ENCODE results near the gene EPHA5.
"Not testable (repeated sequence)": the region's sequence is repeated elsewhere in the genome, so short reads cannot be mapped to it uniquely, and the experiment has no call there.

EPHA5 gene

DNA sequence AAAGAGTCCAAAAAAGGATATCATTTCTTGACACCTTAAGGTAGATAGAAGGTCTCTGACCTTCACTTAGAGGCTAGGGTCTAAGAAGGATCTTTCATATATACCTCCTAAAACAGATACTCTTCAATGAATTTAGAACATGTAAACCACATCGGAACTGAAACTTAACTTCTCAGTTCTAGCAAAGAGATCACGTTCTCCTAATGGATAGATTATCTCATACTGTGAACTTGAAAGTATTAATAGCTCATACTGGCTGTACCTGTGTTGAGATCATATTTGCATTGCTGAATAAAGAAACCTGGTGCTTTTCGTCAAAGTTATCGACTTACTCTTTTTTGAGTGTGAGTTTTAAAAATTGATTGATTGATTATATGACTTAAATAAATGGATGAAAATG lies 353.8 kb downstream of the EPHA5 start:
- H3K4me3 ChIP-seq (ENCODE audit: control insufficient read depth, low read depth, low read length) = no peak overlapping the region
- DNase-seq (ENCODE audit: low read depth) = no peak
- TF ChIP-seq, protein P1, sequence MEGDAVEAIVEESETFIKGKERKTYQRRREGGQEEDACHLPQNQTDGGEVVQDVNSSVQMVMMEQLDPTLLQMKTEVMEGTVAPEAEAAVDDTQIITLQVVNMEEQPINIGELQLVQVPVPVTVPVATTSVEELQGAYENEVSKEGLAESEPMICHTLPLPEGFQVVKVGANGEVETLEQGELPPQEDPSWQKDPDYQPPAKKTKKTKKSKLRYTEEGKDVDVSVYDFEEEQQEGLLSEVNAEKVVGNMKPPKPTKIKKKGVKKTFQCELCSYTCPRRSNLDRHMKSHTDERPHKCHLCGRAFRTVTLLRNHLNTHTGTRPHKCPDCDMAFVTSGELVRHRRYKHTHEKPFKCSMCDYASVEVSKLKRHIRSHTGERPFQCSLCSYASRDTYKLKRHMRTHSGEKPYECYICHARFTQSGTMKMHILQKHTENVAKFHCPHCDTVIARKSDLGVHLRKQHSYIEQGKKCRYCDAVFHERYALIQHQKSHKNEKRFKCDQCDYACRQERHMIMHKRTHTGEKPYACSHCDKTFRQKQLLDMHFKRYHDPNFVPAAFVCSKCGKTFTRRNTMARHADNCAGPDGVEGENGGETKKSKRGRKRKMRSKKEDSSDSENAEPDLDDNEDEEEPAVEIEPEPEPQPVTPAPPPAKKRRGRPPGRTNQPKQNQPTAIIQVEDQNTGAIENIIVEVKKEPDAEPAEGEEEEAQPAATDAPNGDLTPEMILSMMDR (conservative IDR thresholded peaks at IDR 0.05; ENCODE audit: control insufficient read depth, insufficient read depth, low read depth, low read length) = no peak

DNA sequence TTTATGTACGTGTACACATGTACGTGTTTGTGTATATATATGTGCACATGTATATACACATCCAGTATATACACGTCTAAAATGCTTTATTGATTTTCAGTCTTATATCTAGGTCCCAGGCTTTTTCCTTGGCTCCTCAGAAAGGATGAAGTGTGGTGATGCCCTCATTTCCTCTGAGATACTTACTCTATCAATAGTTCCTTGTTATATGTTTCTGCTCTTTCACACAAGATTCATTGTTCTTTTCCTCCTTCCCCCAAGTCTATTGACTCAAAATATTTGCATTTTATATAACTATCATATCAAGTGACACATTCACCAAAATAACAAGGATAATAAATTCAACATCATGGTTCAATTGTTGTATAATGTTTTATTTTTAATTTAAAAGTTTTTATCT lies 359.2 kb downstream of the EPHA5 start:
- no peak for DNase-seq (ENCODE audit: low read depth)
- TF ChIP-seq, protein P1 (conservative IDR thresholded peaks at IDR 0.05; ENCODE audit: control insufficient read depth, insufficient read depth, low read depth, low read length) = no peak
- H3K4me3 ChIP-seq (ENCODE audit: control insufficient read depth, low read depth, low read length) = no peak overlapping the region

DNA sequence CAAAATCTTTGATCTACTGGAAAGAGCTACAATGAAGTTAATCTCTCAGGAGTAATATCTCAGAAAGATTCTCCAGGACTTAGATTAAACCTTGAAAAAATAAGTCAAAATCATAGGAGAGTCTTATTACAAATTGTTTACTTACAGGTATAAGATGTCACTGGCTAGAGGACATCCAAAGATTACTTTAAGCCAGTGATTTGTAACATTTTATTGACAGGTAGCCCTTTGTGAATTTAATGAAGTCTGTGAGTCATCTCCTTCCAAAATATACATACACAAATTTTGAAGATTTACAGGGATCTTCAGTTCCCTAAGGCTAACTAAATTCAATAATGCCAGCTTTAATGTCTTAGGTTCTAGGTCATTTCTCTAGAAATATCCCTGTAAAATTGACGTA lies 359.7 kb downstream of the EPHA5 start:
- no peak for DNase-seq (ENCODE audit: low read depth)
- H3K4me3 ChIP-seq (ENCODE audit: control insufficient read depth, low read depth, low read length) = no peak overlapping the region
- TF ChIP-seq, protein P1 (conservative IDR thresholded peaks at IDR 0.05; ENCODE audit: control insufficient read depth, insufficient read depth, low read depth, low read length) = no peak

GRCh38 chr4:65308626-65309025 lies 361.7 kb downstream of the EPHA5 start:
- DNase-seq (ENCODE audit: low read depth) = not testable (repeated sequence)

DNA sequence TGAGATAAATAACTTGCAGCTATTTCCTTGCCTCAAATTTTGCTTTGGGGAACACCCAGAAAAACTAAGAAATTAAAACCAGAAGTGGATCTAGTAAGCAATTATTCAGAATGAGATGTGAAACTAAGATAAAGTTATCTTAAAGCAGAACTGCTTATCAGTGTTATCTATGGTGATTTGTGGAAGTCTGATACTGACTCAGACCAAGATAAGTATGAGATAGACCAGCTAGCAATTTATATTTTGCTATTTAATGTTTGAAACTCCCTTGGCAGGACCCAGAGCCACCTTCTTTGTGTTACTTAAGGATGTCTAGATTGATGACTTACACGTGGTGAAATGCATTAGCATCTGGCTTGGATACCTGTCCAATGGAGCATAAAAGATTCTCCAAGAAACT lies 368.1 kb downstream of the EPHA5 start:
- DNase-seq (ENCODE audit: low read depth) = no peak
- TF ChIP-seq, protein P1 (conservative IDR thresholded peaks at IDR 0.05; ENCODE audit: control insufficient read depth, insufficient read depth, low read depth, low read length) = no peak
- no peak overlapping the region for H3K4me3 ChIP-seq (ENCODE audit: control insufficient read depth, low read depth, low read length)

More at GRCh38 chr4:65308626-65309025, 361.7 kb downstream of the EPHA5 start:
- H3K4me3 ChIP-seq (ENCODE audit: control insufficient read depth, low read depth, low read length) = not testable (repeated sequence)

- DNase-seq (ENCODE audit: low read depth) = no peak
- H3K4me3 ChIP-seq (ENCODE audit: control insufficient read depth, low read depth, low read length) = no peak overlapping the region
- TF ChIP-seq, protein P1 (conservative IDR thresholded peaks at IDR 0.05; ENCODE audit: control insufficient read depth, insufficient read depth, low read depth, low read length) = no peak
Measured at GRCh38 chr4:65296246-65296645, 374.0 kb downstream of the EPHA5 start.

DNA sequence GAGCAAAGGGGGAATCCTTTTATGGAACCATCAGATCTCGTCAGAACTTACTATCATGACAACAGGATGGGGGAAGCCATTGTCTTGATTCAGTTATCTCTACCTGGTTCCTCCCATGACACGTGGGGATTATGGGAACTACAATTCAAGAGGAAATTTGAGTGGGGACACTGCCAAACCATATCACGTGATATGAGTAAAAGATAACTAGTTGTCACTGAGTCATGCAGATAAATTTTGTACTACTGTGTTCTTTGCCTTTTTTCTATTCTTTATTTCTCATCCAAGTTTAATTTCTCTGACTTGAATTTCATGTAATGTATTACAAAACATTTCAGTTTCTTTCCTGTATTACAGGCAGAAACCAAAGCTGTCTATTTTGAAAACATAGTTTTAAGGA lies 383.2 kb downstream of the EPHA5 start:
- no peak for DNase-seq (ENCODE audit: low read depth)
- TF ChIP-seq, protein P1 (conservative IDR thresholded peaks at IDR 0.05; ENCODE audit: control insufficient read depth, insufficient read depth, low read depth, low read length) = no peak

More for the DNA sequence above, 383.2 kb downstream of the EPHA5 start:
- no peak overlapping the region for H3K4me3 ChIP-seq (ENCODE audit: control insufficient read depth, low read depth, low read length)

All from fibroblast of mammary gland (primary cell).